KOPT-K1 (cell line): ENCODE measurements around the gene NOX5.

ENCODE experiments used
- H3K27ac ChIP-seq: fragments of 200-600 bp; sonication (generic); 2 replicates; pipeline ENCODE4 v1.5.1; 2016; ENCODE audit warnings: antibody characterized with exemption, mild to moderate bottlenecking, low read depth, low read length; ENCODE audit not compliant: poor library complexity, severe bottlenecking
- H3K36me3 ChIP-seq: fragments of 200-600 bp; sonication (generic); 2 replicates; pipeline ENCODE4 v1.5.1; 2017; ENCODE audit warnings: antibody characterized with exemption, mild to moderate bottlenecking, low read length, moderate library complexity; ENCODE audit not compliant: insufficient read depth
- H3K9me3 ChIP-seq: fragments of 200-600 bp; sonication (generic); 2 replicates; pipeline ENCODE4 v1.5.1; 2017; ENCODE audit warnings: antibody characterized with exemption, low read length, mild to moderate bottlenecking; ENCODE audit not compliant: insufficient read depth, poor library complexity, severe bottlenecking

Gene NOX5

GRCh38 chr15:68999091-68999490 is 15.4 kb upstream of the NOX5 start:
- no peak overlapping the region for H3K27ac ChIP-seq
- H3K9me3 ChIP-seq = no peaks in the 10 kb centered on the region

GRCh38 chr15:69000091-69000490 is 14.4 kb upstream of the NOX5 start:
- Histone ChIP-seq H3K36me3 (no peaks in the 10 kb centered on the region), H3K9me3 (no peaks in the 10 kb centered on the region)

More at GRCh38 chr15:68999091-68999490, 15.4 kb upstream of the NOX5 start:
- H3K36me3 ChIP-seq = no peaks in the 10 kb centered on the region

GRCh38 chr15:69000725-69001503 is 13.6 kb upstream of the NOX5 start:
- Histone ChIP-seq H3K9me3 (no peaks in the 10 kb centered on the region), H3K36me3 (no peaks in the 10 kb centered on the region), H3K27ac (no peak overlapping the region)

More at GRCh38 chr15:69000091-69000490, 14.4 kb upstream of the NOX5 start:
- H3K27ac ChIP-seq = no peak overlapping the region

- no peak overlapping the region for H3K27ac ChIP-seq
These were observed 11.7 kb upstream of the NOX5 start for GRCh38 chr15:69002783-69003182.

GRCh38 chr15:69004011-69004410 is 10.5 kb upstream of the NOX5 start:
- Histone ChIP-seq H3K27ac (no peak overlapping the region), H3K36me3 (no peaks in the 10 kb centered on the region)

More at GRCh38 chr15:69002783-69003182, 11.7 kb upstream of the NOX5 start:
- Histone ChIP-seq H3K36me3 (no peaks in the 10 kb centered on the region), H3K9me3 (peaks cover 6% of the 10 kb centered on the region)

GRCh38 chr15:69008056-69008455 is 6.4 kb upstream of the NOX5 start:
- Histone ChIP-seq H3K9me3 (peaks cover 16% of the 10 kb centered on the region), H3K36me3 (no peaks in the 10 kb centered on the region), H3K27ac (no peak overlapping the region)

More at GRCh38 chr15:69004011-69004410, 10.5 kb upstream of the NOX5 start:
- H3K9me3 ChIP-seq = peaks cover 13% of the 10 kb centered on the region

- Histone ChIP-seq H3K27ac (no peak overlapping the region), H3K36me3 (no peaks in the 10 kb centered on the region)
These were observed 5.2 kb upstream of the NOX5 start for GRCh38 chr15:69009341-69009740.

GRCh38 chr15:69011641-69012040 is 2.9 kb upstream of the NOX5 start:
- H3K27ac ChIP-seq = no peak overlapping the region

More at GRCh38 chr15:69009341-69009740, 5.2 kb upstream of the NOX5 start:
- H3K9me3 ChIP-seq = peaks cover 16% of the 10 kb centered on the region

GRCh38 chr15:69012761-69013364 is 1.6 kb upstream of the NOX5 start:
- peaks cover 10% of the 10 kb centered on the region for H3K9me3 ChIP-seq
- H3K27ac ChIP-seq = no peak overlapping the region
- no peaks in the 10 kb centered on the region for H3K36me3 ChIP-seq

More at GRCh38 chr15:69011641-69012040, 2.9 kb upstream of the NOX5 start:
- no peaks in the 10 kb centered on the region for H3K36me3 ChIP-seq
- peaks cover 16% of the 10 kb centered on the region for H3K9me3 ChIP-seq

- peaks cover 3% of the 10 kb centered on the region for H3K9me3 ChIP-seq
- no peaks in the 10 kb centered on the region for H3K36me3 ChIP-seq
- no peak overlapping the region for H3K27ac ChIP-seq
These were observed 629 bp upstream of the NOX5 start for GRCh38 chr15:69013726-69014406.

GRCh38 chr15:69015591-69015990 is 1.1 kb downstream of the NOX5 start:
- H3K27ac ChIP-seq = no peak overlapping the region
- no peaks in the 10 kb centered on the region for H3K36me3 ChIP-seq
- H3K9me3 ChIP-seq = no peaks in the 10 kb centered on the region

GRCh38 chr15:69016021-69016595 is 1.6 kb downstream of the NOX5 start:
- H3K36me3 ChIP-seq = no peaks in the 10 kb centered on the region
- no peak overlapping the region for H3K27ac ChIP-seq
- H3K9me3 ChIP-seq = no peaks in the 10 kb centered on the region

- Histone ChIP-seq H3K9me3 (no peaks in the 10 kb centered on the region), H3K27ac (no peak overlapping the region), H3K36me3 (no peaks in the 10 kb centered on the region)
These were observed 3.5 kb downstream of the NOX5 start for GRCh38 chr15:69017978-69018377.

- H3K9me3 ChIP-seq = no peaks in the 10 kb centered on the region
- no peak overlapping the region for H3K27ac ChIP-seq
- H3K36me3 ChIP-seq = no peaks in the 10 kb centered on the region
These were observed 4.5 kb downstream of the NOX5 start for GRCh38 chr15:69018951-69019350.

- Histone ChIP-seq H3K27ac (no peak overlapping the region), H3K9me3 (no peaks in the 10 kb centered on the region), H3K36me3 (no peaks in the 10 kb centered on the region)
These were observed 7.4 kb downstream of the NOX5 start for GRCh38 chr15:69021895-69022294.
